Measurements from ENCODE around the gene TAF11L13. TPM values are rescaled to one million over a fixed set of nuclear protein-coding genes. Genes with fewer than 3 reads are reported as not detected.

Gene TAF11L13
- total RNA-seq, 1 donor from 2014 or later = not detected

DNA sequence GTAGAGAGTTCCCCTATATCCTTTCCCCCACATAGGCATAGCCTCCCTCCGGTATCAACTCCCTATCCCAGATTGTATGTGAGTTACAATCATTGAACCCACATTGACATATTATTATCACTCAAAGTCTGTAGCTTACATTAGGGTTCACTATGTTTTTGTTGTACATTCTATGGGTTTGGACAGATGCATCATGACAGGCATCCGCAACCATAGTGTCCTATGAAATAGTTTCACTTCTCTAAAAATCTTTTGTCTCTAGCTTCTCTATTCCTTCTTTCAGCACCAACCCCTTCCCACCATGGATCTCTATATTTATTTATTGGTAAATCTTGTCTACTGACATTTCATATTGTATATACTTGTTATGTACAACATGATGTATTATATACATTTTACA, 33.9 kb downstream of the TAF11L13 start:
- H3K4me3 ChIP-seq = no peak overlapping the region
- no peak for DNase-seq (ENCODE audit: low spot score)
- H3K27me3 ChIP-seq = no peaks in the 10 kb centered on the region
- no peak overlapping the region for H2AFZ ChIP-seq (replicated peaks)
- H3K4me1 Mint-ChIP-seq = peaks cover 3% of the 10 kb centered on the region
- H3K79me2 ChIP-seq (ENCODE audit: low read depth) = no peaks in the 10 kb centered on the region
- peaks cover 2% of the 10 kb centered on the region for H3K36me3 Mint-ChIP-seq
- H3K27ac ChIP-seq = no peak overlapping the region
- peaks cover 10% of the 10 kb centered on the region for H3K9me3 Mint-ChIP-seq
- H3K36me3 ChIP-seq = no peaks in the 10 kb centered on the region
- H3K9ac ChIP-seq = no peak overlapping the region
- no peaks in the 10 kb centered on the region for H3K27me3 Mint-ChIP-seq (ENCODE audit: insufficient read depth, low read depth)
- H3K4me2 ChIP-seq = no peak overlapping the region
- H3K27ac Mint-ChIP-seq = no peak overlapping the region
- H3F3A ChIP-seq (ENCODE audit: low read depth) = peaks cover 2% of the 10 kb centered on the region
- H3K9me3 ChIP-seq (ENCODE audit: low read depth) = no peaks in the 10 kb centered on the region
- no peak for TF ChIP-seq EZH2phosphoT487 (IDR thresholded peaks at IDR 0.05)
- no peak for TF ChIP-seq EZH2 (IDR thresholded peaks at IDR 0.05)
- TF ChIP-seq, protein P1, sequence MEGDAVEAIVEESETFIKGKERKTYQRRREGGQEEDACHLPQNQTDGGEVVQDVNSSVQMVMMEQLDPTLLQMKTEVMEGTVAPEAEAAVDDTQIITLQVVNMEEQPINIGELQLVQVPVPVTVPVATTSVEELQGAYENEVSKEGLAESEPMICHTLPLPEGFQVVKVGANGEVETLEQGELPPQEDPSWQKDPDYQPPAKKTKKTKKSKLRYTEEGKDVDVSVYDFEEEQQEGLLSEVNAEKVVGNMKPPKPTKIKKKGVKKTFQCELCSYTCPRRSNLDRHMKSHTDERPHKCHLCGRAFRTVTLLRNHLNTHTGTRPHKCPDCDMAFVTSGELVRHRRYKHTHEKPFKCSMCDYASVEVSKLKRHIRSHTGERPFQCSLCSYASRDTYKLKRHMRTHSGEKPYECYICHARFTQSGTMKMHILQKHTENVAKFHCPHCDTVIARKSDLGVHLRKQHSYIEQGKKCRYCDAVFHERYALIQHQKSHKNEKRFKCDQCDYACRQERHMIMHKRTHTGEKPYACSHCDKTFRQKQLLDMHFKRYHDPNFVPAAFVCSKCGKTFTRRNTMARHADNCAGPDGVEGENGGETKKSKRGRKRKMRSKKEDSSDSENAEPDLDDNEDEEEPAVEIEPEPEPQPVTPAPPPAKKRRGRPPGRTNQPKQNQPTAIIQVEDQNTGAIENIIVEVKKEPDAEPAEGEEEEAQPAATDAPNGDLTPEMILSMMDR (IDR thresholded peaks at IDR 0.05) = no peak
- H4K20me1 ChIP-seq (ENCODE audit: low read depth) = no peaks in the 10 kb centered on the region
- H3K4me3 Mint-ChIP-seq = no peak overlapping the region
- peaks cover 12% of the 10 kb centered on the region for H3K4me1 ChIP-seq

DNA sequence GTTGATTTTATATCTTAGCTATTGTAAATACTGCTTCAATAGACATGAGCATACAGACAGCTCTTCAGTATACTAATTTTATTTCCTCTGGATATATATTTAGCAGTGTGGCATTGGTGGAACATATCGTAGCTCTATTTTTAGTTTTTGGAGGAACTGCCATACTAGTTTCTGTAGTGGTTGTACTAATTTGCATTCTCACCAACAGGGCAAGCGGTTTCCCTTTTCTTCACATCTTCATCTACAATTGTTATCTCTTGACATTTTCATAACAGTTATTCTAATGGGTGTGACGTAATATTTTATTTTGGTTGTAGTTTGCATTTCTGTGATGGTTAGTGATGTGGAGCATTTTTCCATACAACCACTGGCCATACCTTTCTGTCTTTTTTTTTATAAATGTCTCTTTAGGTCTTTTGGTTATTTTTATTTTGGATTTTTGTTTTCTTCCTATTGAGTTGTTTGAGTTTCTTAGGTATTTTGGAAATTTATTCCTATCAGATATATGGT, 34.9 kb downstream of the TAF11L13 start:
- Mint-ChIP-seq H3K27ac (no peak overlapping the region), H3K4me1 (peaks cover 3% of the 10 kb centered on the region), H3K9me3 (peaks cover 12% of the 10 kb centered on the region), H3K36me3 (peaks cover 2% of the 10 kb centered on the region), H3K27me3 (ENCODE audit: insufficient read depth, low read depth) (no peaks in the 10 kb centered on the region), H3K4me3 (no peak overlapping the region)
- peaks cover 12% of the 10 kb centered on the region for H3K4me1 ChIP-seq
- no peak overlapping the region for H3K27ac ChIP-seq
- H3K9ac ChIP-seq = no peak overlapping the region
- no peak overlapping the region for H3K4me2 ChIP-seq
- no peaks in the 10 kb centered on the region for H4K20me1 ChIP-seq (ENCODE audit: low read depth)
- H3K27me3 ChIP-seq = no peaks in the 10 kb centered on the region
- peaks cover 2% of the 10 kb centered on the region for H3F3A ChIP-seq (ENCODE audit: low read depth)
- H3K79me2 ChIP-seq (ENCODE audit: low read depth) = no peaks in the 10 kb centered on the region
- H3K4me3 ChIP-seq = no peak overlapping the region
- H3K36me3 ChIP-seq = no peaks in the 10 kb centered on the region
- H2AFZ ChIP-seq (replicated peaks) = no peak overlapping the region
- DNase-seq (ENCODE audit: low spot score) = no peak
- TF ChIP-seq EZH2 (IDR thresholded peaks at IDR 0.05) (no peak), EZH2phosphoT487 (IDR thresholded peaks at IDR 0.05) (no peak)
- H3K9me3 ChIP-seq (ENCODE audit: low read depth) = no peaks in the 10 kb centered on the region

DNA sequence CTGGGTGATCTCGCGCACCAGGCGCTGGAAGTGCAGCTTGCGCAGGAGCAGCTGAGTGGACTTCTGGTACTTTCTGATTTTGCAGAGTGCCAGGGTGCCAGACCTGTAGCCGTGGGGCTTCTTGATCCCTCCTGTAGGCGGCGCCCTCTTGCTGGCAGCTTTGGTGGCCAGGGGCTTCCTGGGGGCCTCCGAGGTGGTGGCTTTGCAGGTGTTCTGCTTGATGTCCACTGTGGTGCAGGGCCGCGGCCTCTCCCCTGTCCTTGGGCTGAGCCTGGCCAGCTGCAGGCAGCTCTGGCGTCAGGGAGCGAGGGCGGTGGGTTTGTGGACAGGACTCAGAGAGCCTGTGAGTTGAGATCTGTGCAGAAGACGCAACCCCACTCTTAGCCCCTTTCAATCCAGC, 38.5 kb downstream of the TAF11L13 start:
- Histone ChIP-seq H3K4me2 (no peak overlapping the region), H3K4me1 (no peaks in the 10 kb centered on the region), H3K27me3 (no peaks in the 10 kb centered on the region), H3K79me2 (ENCODE audit: low read depth) (no peaks in the 10 kb centered on the region), H3F3A (ENCODE audit: low read depth) (no peaks in the 10 kb centered on the region), H2AFZ (replicated peaks) (no peak overlapping the region), H4K20me1 (ENCODE audit: low read depth) (no peaks in the 10 kb centered on the region), H3K4me3 (no peak overlapping the region), H3K9ac (no peak overlapping the region), H3K27ac (no peak overlapping the region), H3K9me3 (ENCODE audit: low read depth) (no peaks in the 10 kb centered on the region), H3K36me3 (no peaks in the 10 kb centered on the region)
- H3K4me3 Mint-ChIP-seq = no peak overlapping the region
- DNase-seq (ENCODE audit: low spot score) = no peak
- TF ChIP-seq EZH2 (IDR thresholded peaks at IDR 0.05) = no peak
- TF ChIP-seq EZH2phosphoT487 (IDR thresholded peaks at IDR 0.05) = no peak
- TF ChIP-seq, protein P1 (IDR thresholded peaks at IDR 0.05) = no peak
- peaks cover 12% of the 10 kb centered on the region for H3K9me3 Mint-ChIP-seq
- H3K36me3 Mint-ChIP-seq = peaks cover 2% of the 10 kb centered on the region
- no peaks in the 10 kb centered on the region for H3K27me3 Mint-ChIP-seq (ENCODE audit: insufficient read depth, low read depth)
- no peak overlapping the region for H3K27ac Mint-ChIP-seq
- peaks cover 3% of the 10 kb centered on the region for H3K4me1 Mint-ChIP-seq

DNA sequence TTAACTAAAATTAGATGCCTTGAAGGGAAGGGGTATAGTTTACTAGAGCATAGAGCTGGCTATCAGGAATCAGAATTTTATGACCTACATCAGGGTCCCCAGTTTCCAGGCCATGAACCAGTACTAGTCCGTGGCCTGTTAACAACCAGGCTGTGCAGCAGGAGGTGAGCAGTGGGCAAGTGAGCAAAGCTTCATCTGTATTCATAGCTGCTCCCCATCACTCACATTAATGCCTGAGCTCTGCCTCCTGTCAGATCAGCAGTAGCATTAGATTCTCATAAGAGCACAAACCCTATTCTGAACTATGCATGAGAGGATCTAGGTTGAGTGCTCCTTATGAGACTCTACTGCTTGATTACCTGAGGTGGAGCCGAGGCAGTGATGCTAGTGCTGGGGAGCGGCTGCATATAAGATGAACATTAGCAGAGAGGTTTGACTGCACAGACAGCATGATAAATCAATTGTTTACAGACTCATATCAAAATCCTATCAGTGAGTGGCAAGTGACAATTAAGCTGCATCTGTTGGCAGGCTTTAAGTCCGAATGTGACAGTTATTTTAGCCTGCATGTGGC, 47.0 kb downstream of the TAF11L13 start:
- H3K9me3 Mint-ChIP-seq = no peaks in the 10 kb centered on the region
- H3F3A ChIP-seq (ENCODE audit: low read depth) = no peaks in the 10 kb centered on the region
- no peak overlapping the region for H3K27ac Mint-ChIP-seq
- H3K4me1 ChIP-seq = no peaks in the 10 kb centered on the region
- H3K4me3 ChIP-seq = no peak overlapping the region
- no peaks in the 10 kb centered on the region for H4K20me1 ChIP-seq (ENCODE audit: low read depth)
- TF ChIP-seq EZH2phosphoT487 (IDR thresholded peaks at IDR 0.05) (no peak), EZH2 (IDR thresholded peaks at IDR 0.05) (no peak)
- TF ChIP-seq, protein P1 (IDR thresholded peaks at IDR 0.05) = no peak
- no peaks in the 10 kb centered on the region for H3K4me1 Mint-ChIP-seq
- H3K9me3 ChIP-seq (ENCODE audit: low read depth) = no peaks in the 10 kb centered on the region
- H3K79me2 ChIP-seq (ENCODE audit: low read depth) = no peaks in the 10 kb centered on the region
- no peak for DNase-seq (ENCODE audit: low spot score)
- H3K27ac ChIP-seq = no peak overlapping the region
- no peak overlapping the region for H2AFZ ChIP-seq (replicated peaks)
- no peak overlapping the region for H3K4me2 ChIP-seq
- no peaks in the 10 kb centered on the region for H3K36me3 Mint-ChIP-seq
- no peak overlapping the region for H3K4me3 Mint-ChIP-seq
- H3K36me3 ChIP-seq = no peaks in the 10 kb centered on the region
- no peaks in the 10 kb centered on the region for H3K27me3 ChIP-seq
- H3K27me3 Mint-ChIP-seq (ENCODE audit: insufficient read depth, low read depth) = no peaks in the 10 kb centered on the region
- H3K9ac ChIP-seq = no peak overlapping the region

All from neural progenitor cell (in vitro differentiated cells).